GM18909 (cell line): Measurements from ENCODE around the gene MITF.
"Not testable (repeated sequence)": the region's sequence is repeated elsewhere in the genome, so short reads cannot be mapped to it uniquely, and the experiment has no call there.

ENCODE experiments used
- ATAC-seq: cut with Tn5 transposase; IDR thresholded peaks from one replicate; pipeline ENCODE4 v1.9.1; 2021; ENCODE audit warnings: mild to moderate bottlenecking; ENCODE audit not compliant: unreplicated experiment, poor library complexity

Gene MITF

DNA sequence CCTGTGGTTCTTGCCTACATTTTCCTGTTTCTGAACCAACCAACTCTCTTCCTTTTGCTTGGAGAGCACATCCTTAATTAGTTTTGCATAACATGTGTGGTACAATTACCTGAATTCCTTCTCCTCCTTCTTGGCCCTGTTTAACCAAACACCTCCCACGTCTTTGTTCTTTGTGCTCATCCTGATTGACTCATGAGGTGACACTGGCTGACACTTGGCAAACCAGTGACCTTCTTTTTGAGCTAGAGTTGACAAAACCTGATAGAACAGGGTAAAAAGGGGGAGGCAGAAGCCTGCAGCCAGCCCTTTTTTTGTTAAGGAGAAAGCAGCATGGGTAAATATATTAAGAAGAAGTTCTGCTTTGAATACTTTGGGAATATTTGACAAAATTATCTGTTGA lies 161.1 kb downstream of the MITF start:
- ATAC-seq: no peak

DNA sequence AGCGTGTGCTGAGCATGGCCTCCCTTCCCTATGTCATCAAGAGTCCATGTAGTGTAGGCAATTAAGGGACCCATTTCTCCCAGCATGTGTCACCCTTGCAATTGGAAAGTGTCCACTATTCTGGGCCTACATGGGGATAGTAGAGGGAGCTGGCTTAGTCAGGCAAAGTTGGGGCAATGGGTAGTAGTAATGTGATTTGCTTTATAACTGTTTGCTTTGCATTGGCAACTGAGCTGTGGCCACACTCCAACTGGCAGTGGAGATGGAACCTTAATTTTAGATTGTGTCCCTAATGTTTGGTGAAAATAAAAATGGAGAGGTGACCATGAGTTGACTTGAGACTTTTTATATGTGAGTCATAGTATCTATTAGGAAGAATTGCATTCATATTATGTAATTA lies 162.5 kb downstream of the MITF start:
- ATAC-seq: no peak

DNA sequence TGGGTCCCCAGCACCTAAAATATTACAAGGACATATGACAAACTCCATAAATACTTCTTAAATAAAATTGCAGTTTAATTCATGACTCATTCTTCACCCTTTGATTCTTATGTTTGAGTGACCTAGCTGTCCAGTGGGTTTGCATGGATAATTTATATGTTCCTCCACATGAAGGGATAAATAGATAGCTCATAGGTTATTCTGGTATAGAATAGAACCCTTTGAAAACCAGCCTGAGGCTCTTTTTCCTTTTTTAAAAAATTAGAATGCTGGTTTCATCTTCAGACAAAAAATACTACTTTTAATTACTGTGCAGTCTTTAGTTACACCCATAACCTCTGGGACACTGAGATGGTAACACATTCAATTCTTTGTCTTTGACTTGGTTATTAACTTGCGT lies 163.1 kb downstream of the MITF start:
- ATAC-seq: no peak

DNA sequence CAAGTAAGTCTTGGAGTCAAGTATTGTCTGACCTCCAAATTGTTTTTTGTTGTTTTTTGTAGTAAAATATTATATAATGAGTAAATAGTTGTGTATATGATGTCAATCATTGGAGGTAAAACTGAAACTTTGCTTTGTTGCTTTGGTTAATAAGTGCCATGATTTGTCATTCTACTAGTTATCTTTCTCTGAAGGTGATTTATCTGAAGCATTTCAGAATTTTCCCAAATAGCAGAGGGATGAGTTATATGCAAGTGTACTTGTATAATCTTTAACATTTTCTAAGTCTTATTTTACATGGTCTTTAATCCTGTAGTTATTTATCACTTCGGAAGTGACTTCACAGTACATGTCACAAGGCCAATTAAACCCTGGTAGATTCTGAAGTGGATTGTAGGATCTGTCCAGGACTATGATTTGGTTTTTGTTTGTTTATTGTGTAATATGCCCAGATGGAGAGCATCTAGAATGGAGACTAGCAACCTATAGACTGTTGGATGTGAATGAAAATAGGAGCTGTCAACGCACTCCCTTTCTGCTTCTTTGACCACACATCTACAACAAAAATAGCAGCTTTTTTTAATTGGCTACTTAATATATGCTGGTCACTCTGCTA lies 167.2 kb downstream of the MITF start:
- no peak for ATAC-seq

DNA sequence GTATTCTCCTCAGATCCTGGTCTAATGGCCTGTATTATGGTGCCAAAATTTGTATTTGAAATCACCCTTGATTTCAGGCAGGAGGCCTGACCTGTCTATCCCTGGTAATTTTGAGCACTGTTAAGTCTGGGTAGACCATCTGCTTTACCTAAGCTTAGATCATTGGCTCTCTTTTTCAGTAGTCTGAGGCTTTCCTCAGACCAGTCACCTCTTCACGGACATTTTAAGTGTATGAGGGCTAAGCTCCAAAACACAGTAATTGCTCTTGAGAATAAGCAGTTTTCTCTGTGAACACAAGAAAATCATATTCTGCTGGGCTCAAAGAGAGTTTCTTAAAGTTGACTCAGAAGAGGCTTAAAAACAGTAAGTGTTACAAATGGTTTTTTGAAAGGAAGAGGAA lies 168.3 kb downstream of the MITF start:
- ATAC-seq: no peak

DNA sequence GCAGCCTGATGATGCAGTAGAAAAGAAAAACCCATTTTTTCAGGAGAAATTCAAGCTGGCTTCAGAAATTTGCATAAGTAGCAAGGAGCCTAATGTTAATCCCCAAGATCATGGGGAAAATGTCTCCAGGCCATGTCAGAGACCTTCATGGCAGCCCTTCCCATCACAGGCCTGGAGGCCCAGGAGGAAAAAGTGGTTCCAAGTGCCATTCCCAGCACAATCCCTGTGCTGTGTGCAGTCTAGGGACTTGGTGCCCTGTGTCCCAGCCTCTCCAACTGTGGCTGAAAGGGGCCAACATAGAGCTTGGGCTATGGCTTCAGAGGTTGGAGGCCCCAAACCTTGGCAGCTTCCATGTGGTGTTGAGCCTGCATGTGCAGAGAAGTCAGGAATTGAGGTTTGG lies 170.6 kb downstream of the MITF start:
- not testable (repeated sequence) for ATAC-seq

DNA sequence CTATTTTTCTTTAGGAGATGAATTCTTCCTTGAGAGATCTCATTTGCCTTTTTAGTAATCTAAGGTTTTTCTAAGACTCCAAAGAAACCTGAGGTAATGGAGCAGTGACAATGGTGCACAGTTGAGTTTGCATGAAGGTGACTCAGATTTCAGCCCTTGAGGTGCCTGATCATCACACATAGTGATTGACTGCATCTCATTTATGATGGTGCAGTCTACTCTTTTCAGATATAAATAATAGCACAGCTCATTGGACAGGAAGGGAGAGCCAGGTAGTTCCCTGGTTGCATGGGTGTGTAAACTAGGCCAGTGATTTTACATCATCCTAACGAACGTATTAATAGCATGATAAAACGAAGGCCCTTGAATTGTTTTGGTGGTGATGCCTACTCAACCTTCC lies 174.2 kb downstream of the MITF start:
- ATAC-seq: no peak

DNA sequence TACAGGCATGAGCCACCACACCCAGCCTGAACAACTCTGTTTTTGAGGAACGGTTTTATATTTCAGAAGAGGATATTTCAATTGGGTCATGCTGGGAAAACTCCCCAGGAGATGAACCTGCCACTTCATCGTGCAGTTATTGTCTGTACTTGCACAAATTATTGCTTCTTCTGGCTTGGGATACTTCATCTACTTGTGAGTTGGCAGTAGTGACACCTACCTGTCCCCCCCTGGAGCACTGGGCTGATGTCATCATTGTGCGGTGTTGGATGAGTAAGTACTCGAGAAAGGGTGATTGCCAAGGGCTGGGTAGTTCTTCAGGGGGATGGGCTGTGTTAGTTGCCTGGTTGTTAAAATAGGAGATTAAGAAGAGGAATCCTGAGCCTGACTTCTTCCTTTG lies 175.1 kb downstream of the MITF start:
- ATAC-seq: no peak

DNA sequence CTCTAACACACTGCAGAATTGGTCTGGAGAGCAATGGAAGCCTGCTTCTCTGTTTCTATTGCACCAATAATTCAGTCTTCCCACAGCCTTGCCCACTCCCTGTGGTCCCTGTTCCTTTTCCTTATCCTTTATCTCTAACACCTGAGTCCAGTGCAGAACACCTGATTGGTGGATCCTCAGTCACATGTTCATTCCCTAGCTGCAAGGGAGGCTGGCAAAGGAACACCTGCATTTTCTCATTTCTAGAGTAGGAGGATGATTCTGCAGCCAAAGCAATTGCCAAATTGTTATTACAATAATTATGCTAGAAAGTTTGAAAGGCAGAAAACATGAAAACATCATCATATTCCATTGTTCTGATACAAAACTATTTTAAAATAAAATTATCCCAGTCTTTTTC lies 176.5 kb downstream of the MITF start:
- ATAC-seq: no peak

DNA sequence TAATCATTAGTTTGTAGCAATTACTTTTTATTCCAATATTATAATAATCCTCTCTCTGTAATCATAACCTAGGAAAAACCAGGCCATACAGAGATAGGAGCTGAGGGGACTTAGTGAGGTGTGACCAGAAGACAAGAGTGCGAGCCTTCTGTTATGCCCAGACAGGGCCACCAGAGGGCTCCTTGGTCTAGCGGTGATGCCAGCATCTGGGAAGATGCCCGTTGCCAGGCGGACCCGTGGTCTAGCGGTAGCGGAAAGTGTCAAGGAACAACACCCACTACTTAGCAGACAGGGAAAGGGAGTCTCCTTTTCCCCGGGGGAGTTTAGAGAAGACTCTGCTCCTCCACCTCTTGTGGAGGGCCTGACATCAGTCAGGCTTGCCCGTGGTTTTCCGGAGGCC lies 180.7 kb downstream of the MITF start:
- ATAC-seq: not testable (repeated sequence)

DNA sequence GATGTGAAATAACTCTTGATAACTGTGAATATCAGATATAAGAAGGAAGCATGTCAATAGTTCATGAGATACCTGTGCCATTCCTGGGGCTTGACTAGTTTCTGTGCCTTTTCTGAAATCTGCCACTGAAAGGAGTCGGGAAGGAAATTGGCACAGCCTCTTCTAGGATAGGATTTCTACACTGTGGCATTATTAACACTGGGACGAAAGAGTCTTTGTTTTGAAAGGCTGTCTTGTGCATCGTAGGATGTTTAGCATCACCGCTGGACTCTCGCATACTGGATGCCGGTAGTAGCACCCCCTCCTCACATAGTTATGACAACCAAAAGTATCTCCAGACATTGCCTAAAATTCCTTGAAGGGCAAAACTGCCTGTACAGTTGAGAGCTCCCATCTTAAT lies 182.4 kb downstream of the MITF start:
- no peak for ATAC-seq

DNA sequence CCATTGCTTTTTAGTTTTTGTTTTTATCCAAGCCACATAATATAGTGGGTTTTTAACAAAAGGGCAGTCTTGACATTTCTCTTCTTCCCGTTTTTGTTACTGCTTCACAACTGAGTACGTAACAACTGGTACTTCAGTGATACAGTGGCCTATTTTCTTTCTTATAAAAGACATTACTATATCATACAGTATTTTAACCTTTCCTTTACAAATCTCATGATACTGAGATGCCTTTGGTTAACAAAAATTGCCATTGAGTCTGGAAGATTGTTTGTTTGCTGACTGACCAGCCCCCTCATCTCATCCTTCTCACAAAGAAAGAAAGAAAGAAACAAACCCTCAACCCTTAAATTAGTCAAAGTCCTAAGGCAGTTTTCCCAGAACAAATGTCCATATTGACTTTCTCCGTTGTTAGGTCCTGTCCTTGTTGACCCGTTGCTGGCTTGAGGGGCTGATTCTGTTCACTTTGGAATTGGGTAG lies 183.3 kb downstream of the MITF start:
- no peak for ATAC-seq

DNA sequence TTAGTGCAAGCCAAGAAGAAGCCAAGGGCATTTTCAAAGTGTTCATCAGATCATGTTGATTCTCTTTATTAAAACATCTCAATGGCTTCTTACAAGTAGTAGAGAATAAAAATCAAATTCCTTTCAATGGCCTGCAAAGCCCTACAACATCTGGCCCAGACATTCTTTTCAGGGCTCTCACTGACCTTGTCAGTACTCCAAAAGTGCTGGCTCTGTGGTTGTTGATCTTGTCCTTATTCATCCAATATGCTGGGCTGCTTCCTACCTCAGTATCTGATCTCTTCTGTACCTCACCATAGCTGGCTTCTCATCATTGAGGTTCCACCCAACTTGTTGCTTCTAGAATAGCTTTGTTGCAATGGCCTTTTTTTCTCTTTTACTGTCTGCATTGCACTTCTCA lies 186.2 kb downstream of the MITF start:
- no peak for ATAC-seq

DNA sequence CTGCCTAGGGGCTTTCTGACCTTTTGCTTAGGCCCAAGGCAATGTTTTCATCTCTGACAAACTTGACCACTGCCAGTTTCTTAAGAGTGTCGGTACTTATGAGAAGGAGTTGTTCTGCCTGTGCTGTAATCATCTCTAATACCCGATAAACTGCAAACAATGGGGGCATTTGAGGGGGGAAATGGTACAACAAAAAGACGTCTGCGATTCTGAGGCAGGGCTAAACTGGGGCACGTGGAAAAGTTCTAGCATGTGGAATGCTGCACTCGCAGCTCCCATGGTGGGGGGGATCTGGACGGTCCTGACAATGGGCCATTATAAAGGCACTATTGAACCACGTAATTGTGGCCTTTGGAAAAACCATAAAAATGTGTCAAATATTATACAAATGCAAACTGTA lies 187.1 kb downstream of the MITF start:
- ATAC-seq: no peak

DNA sequence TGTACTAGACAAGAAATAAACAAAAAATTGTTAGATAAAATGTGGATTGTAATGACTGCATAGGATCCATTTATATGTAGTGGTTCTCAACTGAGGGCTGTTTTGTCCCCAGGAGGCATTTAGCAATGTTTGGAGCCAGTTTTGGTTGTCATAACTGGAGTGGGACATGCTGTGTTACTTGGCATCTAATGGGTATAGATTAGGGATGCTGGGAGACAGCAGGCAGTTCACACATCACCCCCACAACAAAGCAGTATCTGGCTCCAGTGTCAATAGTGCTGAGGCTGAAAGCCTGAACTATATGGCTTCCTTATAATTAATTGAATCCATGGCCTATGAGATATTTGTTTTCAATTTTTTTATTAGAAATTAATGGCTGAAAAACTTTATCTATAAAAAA lies 188.3 kb downstream of the MITF start:
- ATAC-seq: no peak

DNA sequence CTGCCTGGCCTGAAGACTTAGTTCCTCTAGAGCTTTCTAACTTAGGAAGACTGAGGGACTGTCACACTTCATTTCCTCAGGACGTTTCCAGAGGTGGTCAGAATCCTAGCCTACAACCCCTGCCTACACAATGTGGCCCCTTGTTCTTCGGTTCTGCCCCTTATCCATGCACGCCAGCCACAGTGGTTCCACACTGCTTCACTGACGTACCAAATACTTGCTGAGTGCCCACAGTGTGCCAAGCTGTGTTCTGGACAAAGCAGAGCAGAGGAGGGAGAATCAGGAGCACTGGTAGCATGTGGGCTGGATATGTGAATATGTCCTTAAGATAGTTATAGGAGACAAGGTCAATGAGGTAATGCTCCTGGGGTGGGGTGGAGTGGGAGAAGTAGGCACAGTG lies 189.8 kb downstream of the MITF start:
- no peak for ATAC-seq

DNA sequence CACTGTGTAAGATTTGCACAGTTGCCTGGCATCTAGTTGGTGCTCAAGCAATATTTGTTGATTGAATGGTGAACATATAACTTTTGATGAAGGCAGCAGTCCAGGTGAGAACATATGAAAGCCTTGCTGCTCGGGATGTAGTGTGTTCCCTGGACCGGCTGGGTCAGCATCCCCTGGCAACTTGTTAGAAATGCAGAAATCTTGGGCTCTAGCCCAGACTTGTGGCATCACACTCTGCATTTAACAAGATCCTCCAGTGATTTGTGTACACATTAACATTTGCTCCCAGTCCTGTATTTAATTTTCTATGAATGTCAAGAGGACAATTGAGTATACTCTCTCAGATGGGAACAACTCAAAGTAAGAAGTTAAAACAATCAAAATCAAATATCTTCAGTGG lies 191.3 kb downstream of the MITF start:
- no peak for ATAC-seq

DNA sequence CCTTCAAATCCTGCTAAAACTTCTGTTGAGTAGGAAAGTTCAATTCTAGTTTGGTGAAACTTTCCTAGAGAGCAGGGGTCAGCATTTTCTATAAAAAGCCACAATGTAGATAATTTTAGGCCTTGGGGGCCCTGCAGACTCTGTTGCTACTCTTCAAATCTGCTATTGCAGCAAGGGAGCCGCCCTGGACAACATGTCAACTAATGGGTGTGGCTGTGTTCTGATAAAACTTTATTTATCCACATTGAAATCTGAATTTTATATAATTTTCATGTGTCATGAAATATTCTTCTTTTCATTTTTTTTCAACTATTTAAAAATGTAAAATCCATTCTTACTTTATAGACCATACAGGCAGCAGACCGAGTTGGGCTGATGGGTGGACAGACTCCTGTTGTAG lies 192.8 kb downstream of the MITF start:
- ATAC-seq: no peak

DNA sequence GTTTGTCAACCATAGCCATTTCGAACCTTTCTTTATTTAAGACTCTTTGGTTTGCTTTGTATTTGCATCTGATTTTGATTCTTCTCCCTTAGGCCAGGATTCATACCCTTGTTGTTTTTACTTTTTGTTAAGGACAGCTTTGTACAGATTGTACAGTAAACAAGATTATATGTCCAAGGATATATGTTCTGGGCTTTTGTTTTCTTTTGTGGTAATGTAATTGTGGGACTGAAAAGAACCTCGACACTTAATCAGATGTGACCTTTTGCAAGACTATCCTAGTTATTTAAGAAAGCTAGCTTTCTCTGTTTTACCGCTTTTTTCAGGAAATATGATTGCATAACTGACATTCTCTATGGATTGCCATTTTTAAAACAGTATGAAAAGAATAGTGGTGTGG lies 193.2 kb downstream of the MITF start:
- ATAC-seq: no peak

DNA sequence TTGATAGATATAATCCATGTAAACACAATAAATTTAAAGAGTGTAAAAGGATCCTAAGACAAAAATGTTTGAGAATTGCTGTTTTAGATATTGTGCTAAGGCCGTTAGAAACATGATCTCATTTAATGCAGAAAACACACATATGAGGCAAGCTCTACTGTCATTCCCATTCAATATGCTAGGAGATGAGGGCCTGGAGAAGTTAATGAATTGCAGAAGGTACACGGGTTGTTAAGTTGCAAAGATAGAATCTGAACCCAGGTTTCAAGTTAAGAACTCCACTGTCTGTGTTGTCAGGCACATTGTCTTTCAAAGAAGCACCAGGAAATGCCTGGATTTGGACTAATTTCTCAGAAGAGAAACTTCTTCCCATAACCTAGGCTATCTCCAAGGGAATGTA lies 195.1 kb downstream of the MITF start:
- ATAC-seq: no peak

DNA sequence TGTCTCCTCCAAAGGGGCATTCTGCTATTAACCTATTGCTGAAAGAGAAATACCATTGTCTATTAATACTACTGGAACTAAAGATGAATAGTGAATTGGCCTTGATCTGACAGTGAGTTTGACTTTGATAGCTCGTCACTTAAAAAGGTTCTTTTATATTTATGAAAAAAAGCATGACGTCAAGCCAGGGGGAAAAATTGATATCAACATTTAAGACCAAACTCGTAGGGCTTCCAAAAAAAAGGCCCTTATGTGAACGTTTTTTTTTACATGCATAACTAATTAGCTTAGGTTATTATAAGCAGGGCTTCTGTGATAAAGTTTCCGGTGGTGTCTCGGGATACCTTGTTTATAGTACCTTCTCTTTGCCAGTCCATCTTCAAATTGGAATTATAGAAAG lies 197.0 kb downstream of the MITF start:
- ATAC-seq: no peak

DNA sequence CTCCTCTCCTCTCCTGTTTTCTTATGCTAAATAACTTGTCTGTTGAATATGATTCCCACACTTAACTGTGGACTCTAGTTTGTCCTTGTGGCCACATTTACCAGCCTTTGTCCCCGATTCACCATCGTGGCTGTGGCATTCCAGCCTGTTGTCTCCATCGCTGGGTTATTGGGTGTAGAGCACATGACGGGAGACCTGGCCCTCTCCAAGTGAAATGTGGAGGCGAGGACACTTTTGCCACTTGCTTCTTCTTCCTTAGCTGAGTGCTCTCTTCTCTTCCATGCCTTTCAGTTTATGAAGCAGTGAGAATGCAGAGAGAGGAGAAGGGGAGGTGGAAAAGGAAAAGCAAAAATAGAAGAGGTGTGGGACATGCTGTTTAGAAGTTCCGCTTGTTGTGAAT lies 198.8 kb downstream of the MITF start:
- ATAC-seq: no peak

DNA sequence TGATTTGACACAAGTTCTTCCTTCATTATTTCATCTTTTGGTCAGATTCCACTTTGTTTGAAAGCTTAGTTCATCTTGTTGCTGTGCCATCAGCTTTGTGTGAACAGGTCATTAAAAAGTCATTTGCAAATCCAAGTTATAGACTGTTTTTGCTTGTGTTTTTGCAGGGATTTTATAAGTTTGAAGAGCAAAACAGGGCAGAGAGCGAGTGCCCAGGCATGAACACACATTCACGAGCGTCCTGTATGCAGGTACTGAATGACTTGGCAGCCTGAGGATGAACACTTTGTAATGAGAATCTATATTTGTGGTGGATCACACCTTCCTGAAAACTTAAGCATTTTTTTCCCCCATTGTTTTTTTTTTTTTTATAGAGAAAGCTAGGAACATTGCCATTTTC lies 199.7 kb downstream of the MITF start:
- ATAC-seq: no peak
